Type B pancreatic cell (in vitro differentiated cells): ENCODE measurements around the gene SLIT2. TPM values are rescaled to one million over a fixed set of nuclear protein-coding genes. Genes with fewer than 3 reads are reported as not detected.
A peak's percentile ranks its signal among the peaks of the same experiment; 100 is the strongest.

Experiments used
- DNase-seq: peaks from one replicate; pipeline ENCODE4 v3.0.0; 2021; ENCODE audit warnings: mixed read lengths; ENCODE audit not compliant: unreplicated experiment; ENCODE audit errors: extremely low spot score
- H3K27ac Mint-ChIP-seq: 2 replicates; pipeline ENCODE4 v1.8.0; 2021; ENCODE audit warnings: mild to moderate bottlenecking, mixed read lengths
- H3K27me3 Mint-ChIP-seq: 2 replicates; pipeline ENCODE4 v1.8.0; 2021; ENCODE audit warnings: mixed read lengths
- H3K36me3 Mint-ChIP-seq: 2 replicates; pipeline ENCODE4 v1.8.0; 2021; ENCODE audit warnings: mixed read lengths
- H3K4me1 Mint-ChIP-seq: one replicate; pipeline ENCODE4 v1.8.0; 2021; ENCODE audit warnings: mixed read lengths; ENCODE audit not compliant: unreplicated experiment
- H3K4me3 Mint-ChIP-seq: 2 replicates; pipeline ENCODE4 v1.8.0; 2021; ENCODE audit warnings: mild to moderate bottlenecking, mixed read lengths
- H3K9me3 Mint-ChIP-seq: 2 replicates; pipeline ENCODE4 v1.8.0; 2021; ENCODE audit warnings: mixed read lengths
- CTCF ChIP-seq: fragments of 200-600 bp; sonication (generic); conservative IDR thresholded peaks from 2 replicates; pipeline ENCODE4 v1.5.0; 2021; ENCODE audit warnings: antibody characterized with exemption, mild to moderate bottlenecking
- total RNA-seq: library from RNA; stranded (reverse); gene quantifications from 2 replicates; pipeline ENCODE4 v1.2.1, GENCODE V29; 2021; ENCODE audit warnings: low replicate concordance

SLIT2 gene
- total RNA-seq, 1 donor from 2014 or later = 105 TPM

GRCh38 chr4:20253283-20253734 is 1.6 kb downstream of the SLIT2 start:
- no peak for DNase-seq
- Mint-ChIP-seq H3K4me3 (peak overlapping the region; percentile 99), H3K27ac (peak overlapping the region; percentile 48), H3K4me1 (peaks cover 37% of the 10 kb centered on the region), H3K36me3 (peaks cover 19% of the 10 kb centered on the region), H3K9me3 (no peaks in the 10 kb centered on the region), H3K27me3 (peaks cover 69% of the 10 kb centered on the region)
- no peak for TF ChIP-seq CTCF

DNA sequence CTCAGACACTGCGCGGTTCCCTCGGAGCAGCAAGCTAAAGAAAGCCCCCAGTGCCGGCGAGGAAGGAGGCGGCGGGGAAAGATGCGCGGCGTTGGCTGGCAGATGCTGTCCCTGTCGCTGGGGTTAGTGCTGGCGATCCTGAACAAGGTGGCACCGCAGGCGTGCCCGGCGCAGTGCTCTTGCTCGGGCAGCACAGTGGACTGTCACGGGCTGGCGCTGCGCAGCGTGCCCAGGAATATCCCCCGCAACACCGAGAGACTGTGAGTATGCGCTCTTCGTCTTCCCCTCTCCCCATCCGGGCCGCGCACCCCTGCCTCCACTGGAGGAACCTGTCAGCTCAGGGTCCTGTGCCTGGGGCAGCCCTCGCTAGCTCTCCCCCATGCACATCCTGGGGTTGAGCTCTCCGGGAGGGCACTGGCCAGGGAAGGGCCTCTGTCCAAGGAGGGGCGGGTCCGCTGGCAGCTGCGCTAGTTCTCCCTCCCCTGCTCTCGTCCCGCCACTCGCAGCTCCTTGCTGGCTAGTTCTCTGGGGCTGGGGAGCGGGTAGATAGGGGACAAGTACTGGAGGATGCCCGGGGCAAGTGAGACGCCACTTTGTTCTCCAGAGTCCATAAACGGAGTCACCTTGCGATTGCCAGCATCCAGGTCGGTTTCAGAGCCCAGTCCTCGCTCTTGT is 2.2 kb downstream of the SLIT2 start:
- Mint-ChIP-seq H3K36me3 (peaks cover 19% of the 10 kb centered on the region), H3K27me3 (peaks cover 69% of the 10 kb centered on the region), H3K9me3 (no peaks in the 10 kb centered on the region), H3K27ac (no peak overlapping the region), H3K4me1 (peaks cover 34% of the 10 kb centered on the region), H3K4me3 (peak overlapping the region; percentile 99)
- DNase-seq = peak; percentile 71
- no peak for TF ChIP-seq CTCF

DNA sequence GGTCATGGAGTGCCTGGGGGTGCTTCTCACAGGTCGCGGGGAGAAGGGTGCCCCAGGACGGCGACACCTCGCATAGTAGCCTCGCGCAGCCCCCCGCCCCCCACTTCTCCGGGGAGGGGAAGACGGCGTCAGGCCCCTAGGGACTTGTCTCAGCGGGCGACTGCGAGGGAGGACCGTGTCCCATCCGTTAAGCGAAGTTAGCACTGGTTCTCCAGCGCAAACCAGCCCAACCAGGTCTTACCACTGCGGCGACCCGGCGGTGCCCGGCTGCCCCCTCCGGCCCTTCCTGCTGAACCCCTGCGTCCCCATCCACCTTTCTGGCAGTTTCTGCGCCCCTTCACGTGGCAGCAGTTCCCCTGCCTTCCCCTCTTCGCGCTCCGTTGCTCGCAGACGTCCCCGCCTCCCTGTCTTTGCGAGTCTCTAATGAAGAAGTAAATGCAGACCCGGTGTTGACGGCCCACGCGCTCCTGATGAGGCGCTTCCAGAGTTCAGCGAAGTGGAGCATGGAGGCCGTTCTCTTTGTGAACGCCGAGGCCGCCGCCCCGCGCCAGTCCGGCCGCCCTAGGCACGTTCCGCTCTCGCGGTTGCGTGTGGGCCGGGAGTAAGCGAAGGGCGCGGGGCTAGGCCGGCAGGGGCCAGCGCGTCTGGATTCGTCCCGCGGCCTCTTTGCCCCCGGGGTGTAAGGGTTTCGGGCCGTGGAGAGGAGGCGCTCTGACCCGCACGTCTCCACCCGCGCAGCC is 3.0 kb downstream of the SLIT2 start:
- Mint-ChIP-seq H3K4me1 (peaks cover 32% of the 10 kb centered on the region), H3K36me3 (peaks cover 22% of the 10 kb centered on the region), H3K27ac (peak overlapping the region; percentile 89), H3K4me3 (peak overlapping the region; percentile 99), H3K9me3 (no peaks in the 10 kb centered on the region), H3K27me3 (peaks cover 63% of the 10 kb centered on the region)
- DNase-seq = peak; percentile 74
- no peak for TF ChIP-seq CTCF

- H3K4me1 Mint-ChIP-seq = peaks cover 33% of the 10 kb centered on the region
- no peak overlapping the region for H3K27ac Mint-ChIP-seq
- H3K27me3 Mint-ChIP-seq = peaks cover 63% of the 10 kb centered on the region
These were observed 3.5 kb downstream of the SLIT2 start for GRCh38 chr4:20255251-20255586.

DNA sequence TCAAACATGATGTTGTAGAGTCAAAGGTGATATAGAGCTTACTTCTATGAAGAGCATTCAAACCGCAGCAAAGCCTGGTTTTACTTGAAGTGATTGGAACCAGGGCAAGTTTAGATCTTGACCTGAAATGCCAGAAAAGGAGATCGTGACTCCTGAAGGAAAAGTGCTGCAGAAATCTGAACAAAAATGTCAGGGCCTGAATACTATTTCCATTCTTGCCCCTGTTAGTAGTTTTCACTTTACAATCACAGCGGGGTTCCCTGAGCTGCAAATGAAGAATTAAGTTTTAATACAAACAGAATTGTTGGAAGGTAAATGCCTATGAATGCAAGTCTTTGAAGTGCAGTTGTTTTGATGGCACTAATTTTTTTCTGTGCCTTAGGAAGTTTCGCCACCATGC is 4.1 kb downstream of the SLIT2 start:
- Mint-ChIP-seq H3K4me1 (peaks cover 30% of the 10 kb centered on the region), H3K27me3 (peaks cover 59% of the 10 kb centered on the region)

More at GRCh38 chr4:20255251-20255586, 3.5 kb downstream of the SLIT2 start:
- TF ChIP-seq CTCF = no peak
- Mint-ChIP-seq H3K9me3 (no peaks in the 10 kb centered on the region), H3K36me3 (peaks cover 23% of the 10 kb centered on the region), H3K4me3 (peak overlapping the region; percentile 99)
- DNase-seq = no peak

More for the DNA sequence above, 4.1 kb downstream of the SLIT2 start:
- Mint-ChIP-seq H3K36me3 (peaks cover 25% of the 10 kb centered on the region), H3K27ac (no peak overlapping the region), H3K9me3 (no peaks in the 10 kb centered on the region), H3K4me3 (peak overlapping the region; percentile 99)
- no peak for DNase-seq
- no peak for TF ChIP-seq CTCF
